HG02610 (cell line): ENCODE measurements around the gene POLR2L.

Experiments
- ATAC-seq: cut with Tn5 transposase; IDR thresholded peaks from one replicate; pipeline ENCODE4 v1.9.1; 2021; ENCODE audit warnings: mild to moderate bottlenecking, moderate library complexity; ENCODE audit not compliant: unreplicated experiment

The POLR2L gene

DNA sequence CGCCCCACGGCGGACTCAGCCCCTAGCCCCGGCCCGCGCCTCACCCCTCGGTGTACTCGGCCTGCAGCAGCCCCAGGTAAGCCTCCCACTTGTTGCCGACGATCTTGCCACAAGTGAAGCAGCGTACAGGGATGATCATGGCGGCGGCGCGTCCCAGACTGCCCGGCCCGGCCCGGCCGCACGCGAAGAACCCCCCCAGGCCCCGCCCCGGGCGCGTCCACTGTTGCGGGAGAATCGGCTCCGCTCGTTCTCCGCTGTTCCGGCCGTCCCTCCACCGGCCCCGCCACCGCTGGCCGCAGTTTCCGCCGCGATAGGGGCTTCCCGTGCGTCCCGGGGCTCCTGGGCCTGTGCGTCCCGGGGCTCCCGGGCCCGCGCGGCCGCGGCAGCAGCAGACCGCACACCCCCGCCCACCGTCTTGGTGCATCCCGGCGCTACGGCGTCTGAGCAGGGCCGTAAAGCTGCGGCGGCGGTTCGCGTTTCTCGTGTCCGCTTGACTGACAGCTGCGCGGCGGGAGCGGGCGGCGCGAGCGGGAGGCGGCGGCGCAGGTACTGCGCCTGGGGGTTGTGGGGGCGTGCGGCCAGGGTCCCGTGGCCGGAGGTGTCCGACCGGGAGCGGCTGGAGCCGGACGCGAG, at the start of gene POLR2L, which contains the start of gene TSPAN4:
Gene POLR2L, minus strand, starts transcription at position 160 of the 633 bp plus-strand sequence. Its CDS starts 21 bp downstream, at position 139.
Gene TSPAN4, plus strand, starts transcription at position 483 of the 633 bp plus-strand sequence. CDS start 7,453 bp downstream, outside the sequence.
- peak; percentile 58 for ATAC-seq

DNA sequence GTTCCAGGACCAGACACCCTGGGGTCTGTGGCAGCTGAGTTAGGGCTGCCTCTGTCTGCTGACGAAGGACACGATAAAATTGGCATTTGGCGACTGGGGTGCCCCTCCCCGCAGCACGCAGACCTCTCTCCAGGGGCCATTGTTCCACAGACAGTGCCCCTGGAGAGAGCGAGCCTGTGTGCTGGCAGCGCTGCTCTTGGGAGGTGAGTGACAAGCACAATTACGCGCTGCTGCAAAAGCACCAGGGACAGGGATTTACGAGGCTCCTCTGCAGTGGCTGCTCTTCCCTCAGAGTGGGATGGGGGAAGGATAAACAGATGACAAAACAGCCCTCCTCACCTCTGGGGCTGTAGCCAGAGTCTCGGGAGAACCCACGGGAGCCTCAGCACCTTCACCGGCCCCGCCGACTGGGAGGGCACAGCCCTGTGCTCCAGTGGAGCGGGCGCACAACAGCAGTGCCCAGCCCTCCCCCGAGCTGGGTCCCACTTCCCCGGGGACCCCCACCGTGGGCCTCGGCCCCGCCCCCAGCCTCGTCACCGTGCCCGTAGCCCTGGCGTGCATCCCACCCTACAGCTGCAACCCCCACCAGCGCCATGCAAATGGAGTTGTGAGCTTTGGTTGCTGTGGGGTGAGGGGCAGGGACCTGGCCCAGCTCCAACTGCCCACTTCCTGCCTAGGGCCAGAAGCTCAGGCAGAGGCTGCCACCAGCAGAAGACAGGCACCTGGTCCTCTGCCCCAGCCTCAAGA, 48.6 kb upstream of the POLR2L start:
- ATAC-seq: no peak

DNA sequence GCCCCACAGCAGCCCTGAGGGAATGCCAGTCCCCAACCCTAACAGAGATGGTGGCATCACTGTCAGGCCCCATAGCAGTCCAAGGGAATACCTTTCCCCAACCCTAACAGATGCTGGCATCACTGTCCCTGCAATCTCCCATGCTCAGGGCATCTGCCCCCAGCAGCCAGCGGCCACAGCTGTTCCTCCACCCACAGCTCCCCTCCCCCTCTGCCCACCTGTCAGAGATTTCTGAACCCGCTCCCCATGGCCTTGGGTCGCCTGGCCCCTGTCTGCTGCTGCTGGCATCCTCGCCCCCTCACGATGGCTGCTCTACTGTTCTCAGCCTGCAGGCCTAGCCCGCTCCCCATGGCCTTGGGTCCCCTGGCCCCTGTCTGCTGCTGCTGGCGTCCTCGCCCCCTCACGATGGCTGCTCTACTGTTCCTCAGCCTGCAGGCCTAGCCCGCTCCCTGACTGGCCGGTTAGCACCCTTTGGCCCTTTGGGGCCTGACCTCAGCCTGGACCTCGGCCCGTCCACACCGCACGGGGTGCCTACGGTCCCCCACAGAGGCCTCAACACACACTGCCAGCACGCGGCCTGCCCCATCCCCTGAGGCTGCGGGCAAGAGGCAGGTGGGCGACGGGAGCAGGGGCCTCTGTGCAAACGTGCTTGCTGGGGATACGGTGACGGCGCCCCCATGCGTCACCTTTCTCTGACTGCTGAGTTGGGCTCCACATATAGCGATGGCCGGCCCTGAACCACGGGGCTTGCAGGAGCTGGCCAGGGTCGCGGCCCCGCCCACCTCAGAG, 47.6 kb upstream of the POLR2L start:
- ATAC-seq: no peak

- ATAC-seq: no peak
Observed at GRCh38 chr11:889257-889656, 46.9 kb upstream of the POLR2L start.

DNA sequence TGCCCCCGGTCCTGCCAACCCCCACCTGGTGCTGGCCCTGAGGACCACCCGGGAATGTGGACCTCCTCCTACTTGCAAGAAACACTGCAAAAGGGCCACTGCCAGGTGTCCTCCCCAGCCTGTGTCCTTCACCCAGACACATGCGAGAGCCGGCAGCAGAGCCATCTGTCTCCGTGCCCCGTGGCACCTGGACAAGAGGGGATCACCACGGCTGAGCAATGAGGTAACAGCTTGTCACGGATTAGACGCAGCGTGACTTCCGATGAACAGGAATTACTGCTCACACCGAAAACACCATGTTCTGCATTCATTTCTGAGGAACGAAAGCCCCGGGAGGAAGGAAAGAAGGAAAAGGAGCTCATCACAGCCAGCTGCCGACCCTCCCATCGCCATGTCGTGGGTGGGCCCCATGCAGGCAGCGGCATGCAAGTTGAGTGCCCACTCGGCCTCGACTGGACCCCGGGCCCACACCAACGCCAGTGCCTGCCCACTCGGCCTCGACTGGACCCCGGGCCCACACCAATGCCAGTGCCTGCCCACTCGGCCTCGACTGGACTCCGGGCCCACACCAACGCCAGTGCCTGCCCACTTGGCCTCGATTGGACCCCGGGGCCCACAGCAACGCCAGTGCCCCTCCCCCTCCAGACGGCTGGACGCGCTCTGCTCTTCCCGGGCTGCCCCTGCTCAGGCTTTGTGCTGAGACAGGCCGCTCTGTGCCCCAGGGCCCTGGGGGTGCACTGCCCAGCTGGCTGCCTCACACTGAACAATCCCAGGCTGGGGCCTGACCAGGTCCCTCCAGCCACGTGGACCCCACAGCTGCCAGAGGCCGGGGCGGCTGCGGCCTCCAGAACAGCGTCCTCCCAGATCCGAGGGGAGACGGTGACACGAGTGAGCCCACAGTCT, 46.2 kb upstream of the POLR2L start:
- no peak for ATAC-seq

DNA sequence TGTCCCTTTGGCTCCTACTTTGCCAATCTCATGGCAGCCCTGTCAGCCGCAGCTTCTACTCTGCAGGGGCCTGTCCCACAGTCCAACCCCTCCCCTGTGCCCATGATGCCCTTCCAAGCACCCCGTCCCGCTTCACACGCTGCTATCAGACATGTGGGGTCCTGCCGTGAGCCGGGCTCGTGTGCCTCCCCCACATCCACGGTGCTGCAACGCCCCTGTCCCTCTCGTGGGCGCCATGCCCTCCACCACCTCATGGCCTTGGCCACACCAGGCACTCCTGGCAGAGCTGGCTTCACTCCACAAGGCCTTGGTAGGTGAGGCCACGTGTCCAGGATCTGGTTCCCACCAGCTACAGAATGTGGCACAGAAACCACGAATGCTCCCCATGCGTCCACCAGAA, 45.3 kb upstream of the POLR2L start:
- no peak for ATAC-seq

- no peak for ATAC-seq
Observed at GRCh38 chr11:886568-886967, 44.2 kb upstream of the POLR2L start.

DNA sequence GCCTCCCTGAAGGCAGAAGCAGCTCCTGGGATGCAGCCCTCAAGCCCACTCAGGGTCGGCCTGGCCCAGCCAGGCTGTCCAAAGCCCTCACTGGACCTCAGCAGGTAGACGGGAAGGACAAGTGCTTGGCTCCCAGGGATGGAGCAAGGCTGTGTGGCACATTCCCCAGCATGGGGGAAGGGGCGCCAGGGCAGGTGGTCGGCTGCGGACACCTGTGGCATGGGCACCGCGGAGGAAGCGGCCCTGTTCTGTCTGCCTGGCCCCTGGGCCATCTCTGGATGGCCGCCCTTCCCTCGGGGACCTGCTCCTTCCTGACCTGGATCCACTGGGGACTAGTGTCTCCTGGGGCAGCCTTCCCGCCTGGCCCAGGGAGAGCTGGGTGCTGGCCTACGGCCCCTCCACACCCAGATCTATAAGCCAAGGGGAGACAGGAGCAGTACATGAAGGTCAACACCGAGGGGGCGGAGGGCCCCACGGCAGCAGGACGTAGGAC, 42.3 kb upstream of the POLR2L start:
- no peak for ATAC-seq

DNA sequence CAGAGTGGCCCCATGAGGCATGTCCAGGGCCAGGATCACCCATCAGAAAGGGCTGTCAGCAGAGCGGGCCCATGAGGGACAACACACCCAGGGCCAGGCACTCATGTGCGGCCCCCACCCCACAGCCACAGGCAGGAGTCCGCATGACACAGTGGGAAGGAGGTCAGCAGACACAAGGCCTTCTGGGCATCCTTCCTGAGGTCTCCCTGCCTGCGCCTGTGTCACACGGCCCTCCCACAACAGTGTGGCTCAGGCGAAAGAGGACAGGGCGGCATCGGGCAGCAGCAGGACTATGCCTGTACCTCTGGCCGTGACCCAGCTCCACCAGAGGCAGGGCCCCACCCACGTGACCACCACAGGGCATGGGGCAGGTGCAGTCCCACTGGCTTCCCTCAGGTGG, 41.2 kb upstream of the POLR2L start:
- ATAC-seq: no peak

DNA sequence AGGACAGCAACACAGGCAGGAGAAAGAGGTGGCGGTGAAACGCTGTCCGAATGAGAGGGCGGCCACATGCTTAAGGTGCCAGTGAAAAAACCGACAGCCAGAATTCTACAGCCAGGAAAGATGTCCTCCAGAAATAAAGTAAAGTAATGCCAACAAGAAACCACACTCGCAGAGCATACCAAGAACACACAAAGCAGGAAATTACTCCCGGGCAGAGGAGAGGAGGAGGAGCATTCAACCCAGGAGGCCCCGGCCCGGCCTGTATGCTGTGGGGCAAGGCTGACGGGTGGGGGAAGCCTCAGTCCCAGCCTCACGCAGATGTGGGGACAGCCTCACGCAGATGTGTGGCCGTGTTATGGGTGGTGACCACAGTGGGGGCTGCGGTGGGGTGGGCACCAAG, 40.3 kb upstream of the POLR2L start:
- ATAC-seq: no peak

- ATAC-seq: no peak
Observed at GRCh38 chr11:880447-880846, 38.1 kb upstream of the POLR2L start.

DNA sequence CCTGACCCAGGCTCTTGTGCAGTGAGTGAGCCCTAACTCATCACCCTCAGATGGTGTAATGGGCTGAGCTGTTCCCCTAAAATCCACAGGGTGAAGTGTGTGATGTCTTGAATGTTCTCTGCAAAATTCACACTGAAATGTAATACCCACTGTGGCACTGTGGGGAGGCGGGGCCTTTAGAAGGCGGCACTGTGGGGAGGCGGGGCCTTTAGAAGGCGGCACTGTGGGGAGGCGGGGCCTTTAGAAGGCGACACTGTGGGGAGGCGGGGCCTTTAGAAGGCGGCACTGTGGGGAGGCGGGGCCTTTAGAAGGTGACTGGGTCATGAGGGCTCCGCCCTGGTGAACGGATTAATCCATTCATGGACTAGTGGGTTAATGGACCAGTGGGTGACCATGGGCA, 35.2 kb upstream of the POLR2L start:
- no peak for ATAC-seq

DNA sequence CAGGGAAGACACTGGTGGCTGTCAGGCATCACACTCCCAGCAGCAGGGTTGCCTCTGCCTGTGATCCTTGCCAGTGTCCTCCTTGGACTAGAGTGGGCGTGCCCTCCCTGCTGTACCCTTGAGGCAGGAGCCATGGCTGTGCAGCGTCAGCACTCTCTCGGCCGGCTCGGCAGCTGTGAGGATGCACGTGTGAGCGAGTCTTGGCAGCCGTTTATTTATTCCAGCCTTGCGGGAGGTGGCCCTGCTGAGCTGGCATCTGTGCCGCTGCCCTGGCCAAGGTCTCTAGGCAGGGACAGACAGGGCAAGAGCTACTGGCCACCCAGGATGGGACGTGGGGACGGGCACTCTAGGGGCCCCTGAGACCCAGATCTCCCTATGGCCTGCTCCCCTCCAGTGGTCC, 34.2 kb upstream of the POLR2L start:
- no peak for ATAC-seq

DNA sequence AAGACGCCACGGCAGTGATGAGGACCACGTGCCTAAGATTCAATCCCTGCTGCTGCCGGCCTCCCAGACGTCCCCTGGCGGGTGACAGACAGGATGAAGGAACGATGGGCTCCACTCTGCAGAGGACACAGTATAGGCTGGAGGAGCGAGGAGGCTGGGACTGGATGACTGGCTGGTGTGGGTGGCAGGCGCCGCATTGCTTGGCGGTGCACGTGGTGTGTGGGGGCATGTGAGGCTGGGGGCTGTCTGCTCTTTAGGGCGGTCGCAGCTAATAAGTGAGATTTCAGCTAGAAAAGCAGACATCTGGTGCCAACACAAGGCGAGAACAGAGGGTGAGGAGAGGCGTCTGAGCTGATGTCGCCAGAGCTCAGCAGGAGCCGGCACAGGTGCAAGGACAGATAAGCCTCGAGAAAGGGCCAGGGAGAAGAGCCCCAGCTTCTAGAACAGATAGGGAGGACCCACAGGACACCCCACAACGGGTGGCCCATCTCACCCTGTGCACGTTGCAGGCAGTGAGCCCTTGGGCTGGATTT, 33.5 kb upstream of the POLR2L start:
- ATAC-seq: no peak

DNA sequence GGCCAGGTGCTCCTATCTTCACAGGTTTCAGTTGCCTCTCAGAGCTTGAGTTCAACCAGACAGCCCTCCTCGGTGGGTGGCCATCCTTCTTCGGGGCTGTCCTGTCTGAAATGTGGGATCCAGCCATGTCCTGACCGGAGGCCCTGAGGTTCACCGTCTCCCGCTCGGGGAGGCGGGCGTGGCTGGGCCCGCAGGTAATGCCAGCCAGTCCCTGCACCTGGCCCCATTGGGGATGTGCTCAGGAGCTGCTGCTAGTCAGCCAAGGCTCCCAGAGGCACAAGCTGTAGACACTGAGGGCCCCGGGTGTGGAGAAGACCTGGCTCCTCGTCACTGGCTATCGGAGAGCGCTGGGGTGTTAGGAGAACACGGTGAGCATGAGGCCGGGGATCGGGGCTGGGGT, 32.9 kb upstream of the POLR2L start:
- no peak for ATAC-seq

- no peak for ATAC-seq
Observed at GRCh38 chr11:873706-874105, 31.4 kb upstream of the POLR2L start.

- no peak for ATAC-seq
Observed at GRCh38 chr11:872799-873198, 30.5 kb upstream of the POLR2L start.

DNA sequence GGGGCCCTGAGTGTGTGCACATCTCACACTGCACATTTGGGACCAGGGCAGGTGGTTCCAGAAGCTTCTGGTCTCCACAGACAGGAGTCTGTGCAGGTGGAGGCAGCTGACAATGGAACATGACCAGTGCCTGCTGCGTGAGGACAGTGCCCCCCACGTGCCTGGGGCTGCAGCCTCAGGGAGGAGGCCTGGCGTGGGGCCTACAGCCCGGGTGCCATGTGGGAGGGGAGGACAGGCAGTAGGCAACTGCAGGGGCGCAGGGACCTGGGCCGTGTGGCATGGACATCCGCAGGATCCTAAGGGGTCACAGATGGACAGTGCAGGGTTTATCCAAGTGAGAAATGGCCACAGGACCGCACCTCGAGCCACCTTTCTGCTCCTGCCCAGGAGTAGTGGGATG, 29.1 kb upstream of the POLR2L start:
- ATAC-seq: no peak

- no peak for ATAC-seq
Observed at GRCh38 chr11:870418-870817, 28.1 kb upstream of the POLR2L start.

GRCh38 chr11:870127-870413, 27.7 kb upstream of the POLR2L start:
- ATAC-seq: no peak
